ENCODE data around the gene CYB5R3. TPM values are rescaled to one million over a fixed set of nuclear protein-coding genes. Genes with fewer than 3 reads are reported as not detected.
"Not testable (repeated sequence)": the region's sequence is repeated elsewhere in the genome, so short reads cannot be mapped to it uniquely, and the experiment has no call there.

The CYB5R3 gene
- total RNA-seq, 2 donors from 2014 or later, result 125 to 455 TPM

DNA sequence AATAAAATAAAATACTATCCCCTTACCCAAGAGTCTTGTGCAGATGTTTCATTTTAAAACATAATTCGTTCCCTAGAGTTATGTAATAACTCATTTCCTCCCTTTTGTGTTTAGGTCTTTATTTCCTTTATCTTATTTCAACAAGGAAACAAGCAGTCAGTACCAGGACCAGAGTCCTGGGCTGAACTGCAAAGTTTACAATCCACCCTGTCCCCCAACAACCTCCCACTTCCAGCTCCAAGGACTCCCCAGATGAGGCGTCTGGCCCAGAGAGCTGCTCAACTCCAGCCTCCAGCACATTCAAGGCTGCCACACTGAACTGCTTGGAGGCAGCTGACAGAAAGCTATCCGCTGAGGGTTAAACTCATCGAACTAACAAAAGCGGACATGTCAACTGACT, 39.0 kb downstream of the CYB5R3 start:
- no peak overlapping the region for H3K4me3 ChIP-seq
- intact Hi-C loops (cut with DNase I), result no loop called here

DNA sequence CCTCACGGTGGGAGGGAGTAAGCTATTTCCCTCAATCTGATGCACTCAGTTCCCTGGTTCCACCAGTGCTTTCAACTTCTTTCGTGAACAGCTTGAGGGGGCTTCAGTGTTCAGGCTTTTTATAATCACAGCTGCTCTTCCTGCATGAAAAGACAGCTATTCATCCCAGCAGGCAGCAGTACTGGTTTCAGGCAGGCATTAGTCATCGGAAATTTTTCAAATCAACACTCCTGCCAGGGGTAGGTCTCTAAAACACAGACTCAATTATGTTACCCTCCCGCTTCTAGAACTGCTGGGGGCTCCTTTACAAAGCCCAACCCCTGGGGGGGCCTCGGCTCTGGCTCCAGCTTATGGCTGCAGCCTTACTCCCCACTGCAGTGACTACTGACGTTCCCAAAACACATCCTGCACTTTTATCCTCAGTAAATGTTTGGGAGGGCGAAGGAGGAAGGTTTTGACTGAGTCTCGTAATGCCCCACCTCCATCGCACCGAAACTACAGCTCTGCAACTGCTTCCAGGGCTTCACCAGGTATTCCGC, 40.3 kb downstream of the CYB5R3 start:
- no peak for DNase-seq (ENCODE audit: low spot score)
- Histone ChIP-seq H3K4me1 (replicated peaks) (peaks cover 14% of the 10 kb centered on the region), H3K27me3 (replicated peaks; ENCODE audit: insufficient read depth) (no peaks in the 10 kb centered on the region), H3K9me3 (no peaks in the 10 kb centered on the region), H3K4me3 (no peak overlapping the region), H3K36me3 (peaks cover 0 to 4% of the 10 kb centered on the region in 2 donors), H3K27ac (peak overlapping the region; percentile 12 to 16)
- TF ChIP-seq POLR2A (IDR thresholded peaks at IDR 0.05), result no peak
- TF ChIP-seq, protein P1, sequence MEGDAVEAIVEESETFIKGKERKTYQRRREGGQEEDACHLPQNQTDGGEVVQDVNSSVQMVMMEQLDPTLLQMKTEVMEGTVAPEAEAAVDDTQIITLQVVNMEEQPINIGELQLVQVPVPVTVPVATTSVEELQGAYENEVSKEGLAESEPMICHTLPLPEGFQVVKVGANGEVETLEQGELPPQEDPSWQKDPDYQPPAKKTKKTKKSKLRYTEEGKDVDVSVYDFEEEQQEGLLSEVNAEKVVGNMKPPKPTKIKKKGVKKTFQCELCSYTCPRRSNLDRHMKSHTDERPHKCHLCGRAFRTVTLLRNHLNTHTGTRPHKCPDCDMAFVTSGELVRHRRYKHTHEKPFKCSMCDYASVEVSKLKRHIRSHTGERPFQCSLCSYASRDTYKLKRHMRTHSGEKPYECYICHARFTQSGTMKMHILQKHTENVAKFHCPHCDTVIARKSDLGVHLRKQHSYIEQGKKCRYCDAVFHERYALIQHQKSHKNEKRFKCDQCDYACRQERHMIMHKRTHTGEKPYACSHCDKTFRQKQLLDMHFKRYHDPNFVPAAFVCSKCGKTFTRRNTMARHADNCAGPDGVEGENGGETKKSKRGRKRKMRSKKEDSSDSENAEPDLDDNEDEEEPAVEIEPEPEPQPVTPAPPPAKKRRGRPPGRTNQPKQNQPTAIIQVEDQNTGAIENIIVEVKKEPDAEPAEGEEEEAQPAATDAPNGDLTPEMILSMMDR (IDR thresholded peaks at IDR 0.05), result no peak
- TF ChIP-seq POLR2AphosphoS5 (IDR thresholded peaks at IDR 0.05), result no peak
- intact Hi-C loops (cut with DNase I), result no loop called here
- 30% methylated on average over 11 of the region's 11 CpGs for WGBS

More for the DNA sequence above, 39.0 kb downstream of the CYB5R3 start:
- 64% methylated on average over 5 of the region's 5 CpGs for WGBS
- Histone ChIP-seq H3K9me3 (no peaks in the 10 kb centered on the region), H3K27me3 (replicated peaks; ENCODE audit: insufficient read depth) (no peaks in the 10 kb centered on the region), H3K27ac (peak overlapping the region; percentile 6 to 14), H3K4me1 (replicated peaks) (peaks cover 14% of the 10 kb centered on the region), H3K36me3 (peaks cover 0 to 4% of the 10 kb centered on the region in 2 donors)
- TF ChIP-seq POLR2A (IDR thresholded peaks at IDR 0.05) (no peak), POLR2AphosphoS5 (IDR thresholded peaks at IDR 0.05) (no peak)
- TF ChIP-seq, protein P1 (IDR thresholded peaks at IDR 0.05), result no peak
- no peak for DNase-seq (ENCODE audit: low spot score)

DNA sequence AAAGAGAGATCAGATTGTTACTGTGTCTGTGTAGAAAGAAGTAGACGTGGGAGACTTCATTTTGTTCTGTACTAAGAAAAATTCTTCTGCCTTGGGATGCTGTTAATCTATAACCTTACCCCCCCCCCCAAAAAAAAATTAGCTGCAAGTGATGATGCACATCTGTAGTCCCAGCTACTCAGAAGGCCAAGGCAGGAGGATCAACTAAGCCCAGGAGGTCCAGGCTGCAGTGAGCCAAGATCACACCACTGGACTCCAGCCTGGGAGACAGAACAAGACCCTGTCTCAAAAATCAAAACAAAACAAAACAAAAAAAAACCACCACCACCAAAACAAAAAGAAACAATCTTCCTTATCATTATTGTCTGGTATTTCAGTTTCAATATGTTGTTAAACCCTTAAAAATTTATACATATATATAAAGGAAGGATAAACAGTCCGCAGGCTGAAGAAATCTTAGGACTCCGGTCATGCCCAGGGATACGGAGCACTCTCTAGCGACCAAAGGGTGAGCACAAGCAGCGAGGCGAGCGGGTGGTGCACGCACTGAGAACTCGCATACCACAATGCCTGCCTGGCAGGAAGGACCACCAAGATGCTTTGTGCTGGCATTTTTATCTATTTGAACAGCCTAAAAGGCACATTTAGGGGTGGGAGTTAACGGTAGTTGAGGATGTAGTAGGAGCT, 40.9 kb downstream of the CYB5R3 start:
- H3K9me3 ChIP-seq, result no peaks in the 10 kb centered on the region
- intact Hi-C loops (cut with DNase I), result no loop called here
- no peaks in the 10 kb centered on the region for H3K27me3 ChIP-seq (replicated peaks; ENCODE audit: insufficient read depth)
- WGBS, result 62% methylated on average over 11 of the region's 11 CpGs
- H3K36me3 ChIP-seq, result peaks cover 0 to 4% of the 10 kb centered on the region in 2 donors
- peaks cover 13% of the 10 kb centered on the region for H3K4me1 ChIP-seq (replicated peaks)
- TF ChIP-seq POLR2AphosphoS5 (IDR thresholded peaks at IDR 0.05), result no peak
- TF ChIP-seq, protein P1 (IDR thresholded peaks at IDR 0.05), result no peak
- no peak for TF ChIP-seq POLR2A (IDR thresholded peaks at IDR 0.05)
- DNase-seq (ENCODE audit: low spot score), result no peak
- H3K27ac ChIP-seq, result peak overlapping the region in 1 of 2 donors; percentile 12
- no peak overlapping the region for H3K4me3 ChIP-seq

DNA sequence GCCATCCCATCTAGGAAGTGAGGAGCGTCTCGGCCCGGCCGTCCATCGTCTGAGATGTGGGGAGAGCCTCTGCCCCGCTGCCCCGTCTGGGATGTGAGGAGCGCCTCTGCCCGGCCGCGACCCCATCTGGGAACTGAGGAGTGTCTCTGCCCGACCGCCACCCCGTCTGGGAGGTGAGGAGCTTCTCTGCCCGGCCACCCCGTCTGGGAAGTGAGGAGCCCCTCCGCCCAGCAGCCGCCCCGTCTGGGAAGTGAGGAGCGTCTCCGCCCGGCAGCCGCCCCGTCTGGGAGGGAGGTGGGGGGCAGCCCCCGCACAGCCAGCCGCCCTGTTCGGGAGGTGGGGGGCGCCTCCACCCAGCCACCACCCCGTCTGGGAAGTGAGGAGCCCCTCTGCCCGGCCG, 41.6 kb downstream of the CYB5R3 start:
- intact Hi-C loops (cut with DNase I); DNase-seq (ENCODE audit: low spot score); H3K27me3 ChIP-seq (replicated peaks; ENCODE audit: insufficient read depth); H3K27ac ChIP-seq; H3K9me3 ChIP-seq; H3K36me3 ChIP-seq; H3K4me1 ChIP-seq (replicated peaks); H3K4me3 ChIP-seq: not testable (repeated sequence)
- WGBS, result 97% methylated on average over 27 of the region's 31 CpGs

DNA sequence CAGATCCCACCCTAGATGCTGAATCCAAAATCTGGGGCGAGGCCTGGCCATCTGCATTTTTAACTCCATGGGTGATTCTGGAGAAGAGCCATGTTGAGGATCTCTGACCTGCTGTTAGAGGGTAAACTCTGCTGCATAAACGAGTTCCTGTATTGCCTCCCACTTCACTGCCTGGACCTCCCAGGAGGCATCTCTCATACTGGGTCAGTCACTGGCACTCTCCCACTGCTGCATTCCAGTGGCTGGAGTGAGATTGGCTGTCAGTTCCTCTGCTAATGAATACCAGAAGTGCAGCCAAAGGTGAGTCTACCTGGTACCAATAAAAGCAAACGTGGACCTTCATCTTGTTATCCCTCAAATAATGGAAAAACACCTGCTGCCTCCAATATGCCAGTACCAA, 44.8 kb downstream of the CYB5R3 start:
- WGBS, result 51% methylated on average over 3 of the region's 3 CpGs
- Histone ChIP-seq H3K4me1 (replicated peaks) (peaks cover 3% of the 10 kb centered on the region), H3K4me3 (no peak overlapping the region), H3K27ac (no peak overlapping the region), H3K27me3 (replicated peaks; ENCODE audit: insufficient read depth) (no peaks in the 10 kb centered on the region), H3K36me3 (peaks cover 0 to 11% of the 10 kb centered on the region in 2 donors), H3K9me3 (no peaks in the 10 kb centered on the region)
- TF ChIP-seq POLR2AphosphoS5 (IDR thresholded peaks at IDR 0.05) (no peak), POLR2A (IDR thresholded peaks at IDR 0.05) (no peak)
- TF ChIP-seq, protein P1 (IDR thresholded peaks at IDR 0.05), result no peak
- no peak for DNase-seq (ENCODE audit: low spot score)
- intact Hi-C loops (cut with DNase I), result no loop called here

Measured in prostate gland (tissue), 2 donors.